Right cardiac atrium (tissue), 5 donors: ENCODE data around the gene B4GALT2. TPM values are rescaled to one million over a fixed set of nuclear protein-coding genes. Genes with fewer than 3 reads are reported as not detected.

Experiments used
- ATAC-seq, 2 donors: fragments of 200-7000 bp; cut with Tn5 transposase; one replicate each; pipeline versions ENCODE4 v1.8.0 to v1.9.1; 2020; ENCODE audit warnings: moderate library complexity in 2 of 2, mild to moderate bottlenecking in 1 of 2
- DNase-seq, 3 donors: peaks; one replicate each; pipeline ENCODE4 v3.0.0-alpha.2; 2020
- H3K27ac ChIP-seq: one replicate; pipeline ENCODE4 v1.5.1; 2013; ENCODE audit warnings: mild to moderate bottlenecking, low read length, control low read depth, moderate library complexity
- H3K27me3 ChIP-seq: one replicate; pipeline ENCODE4 v1.6.1; 2013; ENCODE audit not compliant: control insufficient read depth, insufficient read depth
- H3K4me1 ChIP-seq: one replicate; pipeline ENCODE4 v1.6.1; 2013; ENCODE audit warnings: low read length; ENCODE audit not compliant: control insufficient read depth, insufficient read depth
- H3K4me3 ChIP-seq: one replicate; pipeline ENCODE4 v1.5.1; 2013; ENCODE audit warnings: low read length, control low read depth
- H3K9me3 ChIP-seq: one replicate; pipeline ENCODE4 v1.6.1; 2013; ENCODE audit warnings: low read length; ENCODE audit not compliant: control insufficient read depth
- WGBS: extraction: QIAGEN DNeasy Blood & Tissue Kit; methylation state at CpG from one replicate; pipeline ENCODE4 v1.1.7; 2013; 5-methylcytosine and 5-hydroxymethylcytosine counted together
- intact Hi-C, 4 donors: fragments of 100-400 bp; cut with DNase I; formaldehyde crosslinking; loops; one replicate each; pipeline versions ENCODE4 v1.11.0 to v1.14.0; 2022 to 2023
- polyA plus RNA-seq: library from polyadenylated mRNA; stranded (reverse); fragments of 200-250 nt; gene quantifications from one replicate; pipeline ENCODE4 v1.2.3, GENCODE V29; 2013
- total RNA-seq, 4 donors: library from RNA; stranded (reverse); fragmentation: NEBNext Ultra II Directional; extraction: Animal tissue kit (Norgen Biotek cat#: 25700); gene quantifications; one replicate each; pipeline ENCODE4 v1.2.1, GENCODE V29; 2021
- donor health status: healthy with polysubstance abuse.
- donor health status: DM: no; HTN: yes; CAD: no.
- donor health status: DM: no; HTN: no; CAD: no.
- donor health status: DM: no; HTN: yes; CAD: no; lungs with severe emphysema.
- donor health status: DM: yes; HTN: yes; CAD: no.

Gene B4GALT2
- total and polyA plus RNA-seq, 5 donors, result 29.3 to 39.1 (median 34.4) TPM

DNA sequence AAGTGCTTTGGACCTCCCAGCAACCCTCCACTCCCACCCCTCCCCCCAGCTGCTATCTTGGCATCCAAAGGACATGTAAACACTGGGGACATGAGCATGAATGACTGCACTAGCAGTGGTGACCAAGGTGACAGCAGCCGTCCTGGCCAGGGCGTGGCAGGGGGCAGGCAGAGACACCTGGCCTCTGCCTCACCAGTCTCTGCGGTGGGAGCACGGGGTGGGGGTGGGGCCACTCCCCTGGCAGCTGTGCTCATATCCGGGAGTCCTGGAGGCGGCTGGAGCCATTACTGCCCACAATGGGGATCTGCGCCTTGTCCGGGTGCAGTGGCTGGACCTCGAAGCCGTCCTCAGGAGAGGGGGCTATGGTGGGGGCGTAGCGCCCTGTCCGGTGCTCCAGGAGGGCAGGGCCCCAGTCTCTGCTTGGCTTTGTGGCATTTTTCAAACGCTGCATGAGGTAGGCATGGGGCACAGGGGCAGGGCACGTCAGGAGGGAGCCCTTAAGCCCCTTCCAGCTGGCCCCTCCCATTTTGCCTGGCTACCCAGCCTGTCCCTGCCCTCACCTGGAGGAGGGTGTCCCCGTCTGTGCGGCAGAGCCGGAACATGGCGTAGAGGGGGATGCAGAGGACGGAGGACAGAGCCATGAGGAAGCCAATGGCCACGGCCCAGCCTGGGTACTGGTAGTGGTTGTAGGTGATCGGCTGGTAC lies 18.4 kb downstream of the B4GALT2 start:
- Histone ChIP-seq H3K4me1 (no peaks in the 10 kb centered on the region), H3K27me3 (no peaks in the 10 kb centered on the region), H3K4me3 (no peak overlapping the region), H3K9me3 (no peaks in the 10 kb centered on the region), H3K27ac (no peak overlapping the region)
- DNase-seq (peak in 1 of 3 donors; percentile 39), ATAC-seq (no peak)
- WGBS, result 81% methylated on average over 22 of the region's 22 CpGs
- intact Hi-C loops, result loop anchor here in 1 of 4 donors (5.0 kb wide), 1 partner anchor 35 kb away; the partner anchor contains the start of gene SLC6A9

DNA sequence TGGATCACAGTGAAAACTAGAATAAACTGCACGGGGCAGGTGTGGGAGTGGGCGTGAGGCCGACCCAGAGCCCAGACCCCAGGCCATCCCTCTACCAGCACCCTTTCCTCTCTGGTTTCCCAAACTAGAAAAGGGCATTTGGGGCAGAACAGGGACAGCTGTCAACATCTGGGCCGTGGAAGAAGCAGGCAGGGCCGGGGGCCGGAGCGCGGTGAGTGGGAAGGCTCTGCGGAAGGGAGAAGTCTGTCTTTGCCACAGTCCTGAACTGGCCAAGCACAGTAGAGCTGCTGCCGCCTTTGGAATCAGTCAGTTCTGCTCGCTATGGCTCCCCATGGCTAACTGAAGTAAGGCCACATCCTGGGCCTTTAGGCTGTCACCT lies 19.0 kb downstream of the B4GALT2 start:
- Histone ChIP-seq H3K27me3 (no peaks in the 10 kb centered on the region), H3K9me3 (no peaks in the 10 kb centered on the region), H3K27ac (no peak overlapping the region), H3K4me3 (no peak overlapping the region), H3K4me1 (no peaks in the 10 kb centered on the region)
- 86% methylated on average over 11 of the region's 11 CpGs for WGBS
- no peak for ATAC-seq
- no peak for DNase-seq
- intact Hi-C loops, result loop anchor here in 1 of 4 donors (5.0 kb wide), 1 partner anchor 34 kb away; the partner anchor contains the start of gene SLC6A9

DNA sequence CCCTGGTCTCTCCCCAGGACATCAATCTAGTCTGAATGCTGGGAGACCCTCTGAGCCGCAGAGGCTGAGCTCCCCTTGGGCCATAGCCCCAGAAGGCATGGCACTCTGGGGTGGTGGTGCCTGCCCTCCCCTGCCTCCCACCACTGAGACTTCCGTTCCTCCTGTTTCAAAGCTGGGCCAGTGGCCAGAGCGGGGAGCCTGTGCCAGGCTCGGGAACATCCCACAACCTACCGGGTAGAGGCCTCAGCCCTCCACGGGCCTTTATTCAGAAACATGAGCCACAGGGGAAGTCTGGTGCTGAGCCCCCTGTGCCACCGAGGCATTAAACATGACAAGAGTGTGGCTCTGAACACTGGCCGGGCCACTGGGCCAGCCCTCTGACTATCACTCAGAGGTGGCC lies 20.4 kb downstream of the B4GALT2 start:
- Histone ChIP-seq H3K4me3 (no peak overlapping the region), H3K27ac (no peak overlapping the region), H3K27me3 (no peaks in the 10 kb centered on the region), H3K4me1 (no peaks in the 10 kb centered on the region), H3K9me3 (no peaks in the 10 kb centered on the region)
- DNase-seq (peak in 1 of 3 donors; percentile 32), ATAC-seq (no peak)
- 78% methylated on average over 8 of the region's 8 CpGs for WGBS
- intact Hi-C loops, result loop anchor here in 1 of 4 donors (5.0 kb wide), 1 partner anchor 33 kb away; the partner anchor contains the start of gene SLC6A9

DNA sequence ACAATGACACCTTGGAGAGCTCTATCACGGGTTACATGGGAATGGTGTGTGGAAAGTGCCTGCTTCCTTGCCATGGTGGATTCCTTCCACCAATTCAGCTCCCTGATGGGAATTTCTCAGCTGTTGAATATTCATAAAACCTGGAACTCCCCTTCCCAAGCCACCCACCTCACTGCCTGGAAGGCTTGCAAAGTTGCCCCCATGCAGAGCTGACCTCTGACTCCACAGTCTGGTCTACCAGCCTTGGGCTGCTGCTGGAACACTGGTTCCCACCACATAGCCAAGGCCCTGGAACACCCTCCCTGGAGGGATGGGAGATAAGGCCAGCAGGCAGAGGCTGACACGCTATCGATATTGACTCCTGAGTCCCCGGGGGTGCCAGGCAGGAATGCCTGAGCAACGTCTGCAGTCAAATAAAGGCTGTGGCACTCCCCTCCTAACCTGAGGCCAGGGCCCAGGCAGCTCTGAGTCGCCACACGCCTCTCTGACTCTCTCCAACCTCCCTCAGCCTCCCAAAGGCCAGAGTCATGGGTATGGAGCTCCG lies 21.2 kb downstream of the B4GALT2 start:
- no peaks in the 10 kb centered on the region for H3K4me1 ChIP-seq
- H3K27ac ChIP-seq, result no peak overlapping the region
- peak in 1 of 3 donors; percentile 26 for DNase-seq
- intact Hi-C loops, result loop anchor here in 2 of 4 donors (5.0 kb wide), 2 partner anchors 37 to 47 kb away; no protein-coding TSS in a partner anchor
- H3K9me3 ChIP-seq, result no peaks in the 10 kb centered on the region
- H3K4me3 ChIP-seq, result no peak overlapping the region
- 74% methylated on average over 8 of the region's 8 CpGs for WGBS
- no peak for ATAC-seq
- no peaks in the 10 kb centered on the region for H3K27me3 ChIP-seq

GRCh38 chr1:44002165-44002564 lies 23.2 kb downstream of the B4GALT2 start:
- no peaks in the 10 kb centered on the region for H3K27me3 ChIP-seq
- H3K4me1 ChIP-seq, result no peaks in the 10 kb centered on the region
- no peak overlapping the region for H3K27ac ChIP-seq
- H3K9me3 ChIP-seq, result no peaks in the 10 kb centered on the region
- ATAC-seq, result no peak
- no peak for DNase-seq
- WGBS, result 77% methylated on average over 8 of the region's 8 CpGs
- no peak overlapping the region for H3K4me3 ChIP-seq
- intact Hi-C loops, result loop anchor here in 2 of 4 donors (5.0 kb wide), 2 partner anchors 35 to 45 kb away; no protein-coding TSS in a partner anchor

GRCh38 chr1:44002606-44003157 lies 23.7 kb downstream of the B4GALT2 start:
- WGBS, result 82% methylated on average over 14 of the region's 14 CpGs
- no peaks in the 10 kb centered on the region for H3K9me3 ChIP-seq
- DNase-seq (no peak), ATAC-seq (no peak)
- H3K27me3 ChIP-seq, result no peaks in the 10 kb centered on the region
- intact Hi-C loops, result loop anchor here in 2 of 4 donors (5.0 kb wide), 2 partner anchors 35 to 45 kb away; no protein-coding TSS in a partner anchor
- H3K4me3 ChIP-seq, result no peak overlapping the region
- no peak overlapping the region for H3K27ac ChIP-seq
- no peaks in the 10 kb centered on the region for H3K4me1 ChIP-seq

GRCh38 chr1:44008259-44008658 lies 29.2 kb downstream of the B4GALT2 start:
- no peak overlapping the region for H3K27ac ChIP-seq
- no peaks in the 10 kb centered on the region for H3K4me1 ChIP-seq
- no peak overlapping the region for H3K4me3 ChIP-seq
- 93% methylated on average over 12 of the region's 12 CpGs for WGBS
- no peak for DNase-seq
- ATAC-seq, result no peak
- no peaks in the 10 kb centered on the region for H3K27me3 ChIP-seq
- H3K9me3 ChIP-seq, result no peaks in the 10 kb centered on the region
- intact Hi-C loops, result no loop called here

GRCh38 chr1:44010935-44011471 lies 32.0 kb downstream of the B4GALT2 start:
- H3K27me3 ChIP-seq, result no peaks in the 10 kb centered on the region
- DNase-seq (peak in 1 of 3 donors; percentile 16), ATAC-seq (no peak)
- WGBS, result 77% methylated on average over 11 of the region's 11 CpGs
- intact Hi-C loops, result no loop called here
- H3K27ac ChIP-seq, result no peak overlapping the region
- H3K4me1 ChIP-seq, result no peaks in the 10 kb centered on the region
- H3K9me3 ChIP-seq, result no peaks in the 10 kb centered on the region
- no peak overlapping the region for H3K4me3 ChIP-seq

GRCh38 chr1:44012404-44012803 lies 33.4 kb downstream of the B4GALT2 start:
- Histone ChIP-seq H3K4me1 (no peaks in the 10 kb centered on the region), H3K27me3 (no peaks in the 10 kb centered on the region), H3K4me3 (no peak overlapping the region), H3K27ac (no peak overlapping the region), H3K9me3 (no peaks in the 10 kb centered on the region)
- intact Hi-C loops, result no loop called here
- no peak for DNase-seq
- no peak for ATAC-seq
- WGBS, result 71% methylated on average over 2 of the region's 2 CpGs

DNA sequence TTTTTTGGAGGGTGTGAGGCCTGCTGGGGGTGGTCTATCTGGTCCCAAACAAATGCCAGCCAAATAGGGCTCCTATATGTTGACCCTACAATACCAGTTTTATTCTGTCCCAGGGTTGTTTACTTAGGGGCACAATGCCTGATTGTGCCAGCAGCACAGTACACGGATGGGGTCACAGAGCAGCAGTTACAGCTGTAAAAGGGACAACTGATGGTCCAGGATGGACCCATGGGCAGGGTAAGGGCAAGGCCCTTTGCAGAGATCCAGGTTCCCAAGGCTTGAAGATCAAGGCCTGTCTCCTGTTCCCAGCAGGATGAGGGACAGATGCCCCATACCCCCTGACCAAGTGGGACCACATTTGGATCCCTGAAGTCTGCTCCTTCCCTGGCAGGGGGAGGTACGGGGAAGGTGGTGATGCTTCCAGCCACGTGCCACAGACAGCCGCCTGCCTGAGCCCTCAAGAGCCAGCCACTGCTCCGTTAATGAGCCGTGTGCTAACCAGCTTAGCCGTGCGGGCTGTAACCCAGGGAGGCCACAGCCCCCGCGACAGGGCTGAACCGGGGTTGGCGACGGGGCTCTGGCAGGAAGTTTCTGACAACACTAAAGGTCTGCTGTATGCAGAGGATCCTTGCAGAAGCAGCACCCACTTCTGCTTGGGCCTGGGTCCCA lies 34.1 kb downstream of the B4GALT2 start:
- intact Hi-C loops, result no loop called here
- H3K9me3 ChIP-seq, result no peaks in the 10 kb centered on the region
- no peak overlapping the region for H3K4me3 ChIP-seq
- H3K4me1 ChIP-seq, result no peaks in the 10 kb centered on the region
- H3K27me3 ChIP-seq, result no peaks in the 10 kb centered on the region
- H3K27ac ChIP-seq, result no peak overlapping the region
- no peak for ATAC-seq
- WGBS, result 69% methylated on average over 13 of the region's 13 CpGs
- DNase-seq, result peak in 1 of 3 donors; percentile 17
